Stimulated activated CD8-positive, alpha-beta memory T cell treated with anti-CD3 and anti-CD28 coated beads, Interleukin-15, amount 100 ng/mL, for 48 hours (primary cell): Measurements from ENCODE around the gene KLK6.
"Not testable (repeated sequence)": the region's sequence is repeated elsewhere in the genome, so short reads cannot be mapped to it uniquely, and the experiment has no call there.

Experiments
- DNase-seq, 2 donors: peaks; one replicate each; pipeline ENCODE4 v3.0.0-alpha.2; 2020; ENCODE audit warnings: low read depth in 2 of 2

The KLK6 gene

DNA sequence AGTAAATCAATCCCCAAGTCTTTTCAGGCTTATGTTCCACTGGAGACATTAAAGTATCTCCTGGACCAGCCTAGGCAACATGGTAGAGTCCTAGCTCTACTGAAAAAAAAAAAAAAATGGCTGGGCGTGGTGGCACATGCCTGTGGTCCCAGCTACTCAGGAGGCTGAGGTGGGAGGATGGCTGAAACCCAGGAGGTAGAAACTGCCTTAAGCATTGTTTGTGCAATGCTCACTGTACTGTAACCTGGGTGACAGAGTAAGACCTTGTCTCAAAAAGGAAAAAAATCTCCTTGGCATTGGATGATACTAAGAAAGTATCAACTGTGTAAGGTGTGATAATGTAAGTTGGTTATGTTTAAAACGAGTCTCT lies 23.3 kb upstream of the KLK6 start:
- no peak for DNase-seq

DNA sequence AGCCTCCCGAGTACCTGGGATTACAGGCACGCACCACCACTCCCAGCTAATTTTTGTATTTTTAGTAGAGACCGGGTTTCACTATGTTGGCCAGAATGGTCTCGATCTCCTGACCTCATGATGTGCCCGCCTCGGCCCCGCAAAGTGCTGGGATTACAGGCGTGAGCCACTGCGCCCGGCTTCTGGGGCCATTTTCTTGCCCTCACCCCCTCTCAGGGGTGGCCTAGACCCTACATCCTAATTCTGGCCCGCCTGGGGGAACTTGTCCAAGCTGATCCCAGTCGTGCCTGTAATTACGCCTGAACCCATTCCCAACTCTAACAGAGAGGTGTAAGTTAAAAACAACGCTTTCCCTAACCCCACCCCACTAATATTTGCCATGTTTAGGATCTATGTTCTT lies 15.0 kb upstream of the KLK6 start:
- DNase-seq, result not testable (repeated sequence)

DNA sequence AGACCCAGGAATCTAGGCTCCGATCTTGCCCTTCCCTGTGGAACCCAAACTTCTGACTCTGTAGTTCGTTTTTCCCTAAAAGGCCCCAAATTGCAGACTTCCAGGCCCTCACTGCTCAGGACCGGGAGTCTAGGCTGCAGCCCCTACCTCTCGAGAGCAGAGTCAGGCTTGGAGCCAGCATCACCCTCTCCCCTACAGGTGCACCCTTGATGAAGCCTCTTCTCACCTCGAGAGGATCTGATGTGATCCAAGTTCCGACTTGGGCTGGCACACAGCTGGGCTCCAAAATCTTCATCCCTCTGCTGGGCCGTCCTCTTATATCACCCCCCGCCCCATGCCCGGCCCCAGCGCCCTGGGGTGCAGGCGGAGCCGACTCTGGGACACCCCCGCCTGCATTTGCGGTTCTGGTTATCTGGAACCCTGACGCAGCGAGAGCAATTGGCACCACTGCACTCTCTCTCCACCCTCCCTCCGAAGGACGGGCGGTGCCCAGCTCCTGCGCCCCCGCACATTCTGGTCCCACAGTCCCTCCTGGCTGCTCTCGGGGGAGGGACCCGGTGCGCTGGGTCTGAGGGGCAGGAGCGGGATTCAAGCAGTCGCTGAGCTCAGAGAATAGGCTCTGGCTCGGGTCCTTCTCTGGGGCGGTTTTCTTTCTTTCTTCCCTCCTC lies 14.4 kb upstream of the KLK6 start, which contains the start of gene KLK7:
Gene KLK7, minus strand, starts transcription at position 293 of the 668 bp plus-strand sequence. CDS start 1,518 bp downstream, outside the sequence.
- DNase-seq, result no peak

DNA sequence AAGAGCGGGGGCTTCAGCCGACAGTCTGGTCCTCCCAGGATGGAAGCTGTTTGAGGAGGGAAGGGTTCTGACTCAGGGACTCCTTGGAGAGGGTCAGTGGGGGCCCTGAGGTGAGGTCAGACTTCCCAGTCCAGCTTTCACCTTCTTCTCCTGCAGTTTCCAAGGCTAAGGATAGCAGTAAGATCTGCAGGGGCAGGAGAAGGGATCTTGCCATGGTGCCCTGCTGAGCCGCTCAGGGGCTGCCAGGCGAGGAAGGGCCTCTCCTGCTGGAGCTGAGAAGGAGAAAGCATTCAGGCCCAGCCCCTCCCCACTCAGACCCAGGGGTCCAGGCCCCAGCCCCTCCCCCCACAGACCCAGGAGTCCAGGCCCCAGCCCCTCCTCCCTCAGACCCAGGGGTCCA lies 12.8 kb upstream of the KLK6 start:
- no peak for DNase-seq

DNA sequence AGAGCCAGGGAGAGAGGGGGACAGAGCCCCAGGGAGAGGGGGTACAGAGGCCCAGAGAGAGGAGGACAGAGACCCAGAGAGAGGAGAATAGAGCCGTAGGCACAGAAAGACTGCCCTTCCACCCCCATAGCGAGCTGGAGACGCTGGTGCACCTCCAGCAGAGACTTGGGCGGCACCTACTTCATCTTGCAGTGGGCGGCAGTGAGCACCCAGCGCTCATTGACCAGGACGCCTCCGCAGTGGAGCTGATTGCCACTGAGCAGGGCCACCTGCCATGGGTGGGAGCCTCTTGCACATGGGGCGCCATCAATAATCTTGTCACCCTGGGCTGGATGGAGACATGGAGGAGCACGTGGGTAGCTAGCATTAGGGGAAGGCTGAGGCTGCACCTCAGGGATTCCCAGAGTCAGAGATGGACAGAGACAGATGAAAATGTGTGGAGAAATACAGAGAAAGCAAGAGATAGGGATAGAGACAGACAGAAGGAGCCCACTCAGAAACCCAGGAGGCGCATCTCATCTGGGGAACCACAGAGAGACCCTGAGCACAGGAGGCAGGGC lies 12.3 kb upstream of the KLK6 start:
- DNase-seq, result no peak

DNA sequence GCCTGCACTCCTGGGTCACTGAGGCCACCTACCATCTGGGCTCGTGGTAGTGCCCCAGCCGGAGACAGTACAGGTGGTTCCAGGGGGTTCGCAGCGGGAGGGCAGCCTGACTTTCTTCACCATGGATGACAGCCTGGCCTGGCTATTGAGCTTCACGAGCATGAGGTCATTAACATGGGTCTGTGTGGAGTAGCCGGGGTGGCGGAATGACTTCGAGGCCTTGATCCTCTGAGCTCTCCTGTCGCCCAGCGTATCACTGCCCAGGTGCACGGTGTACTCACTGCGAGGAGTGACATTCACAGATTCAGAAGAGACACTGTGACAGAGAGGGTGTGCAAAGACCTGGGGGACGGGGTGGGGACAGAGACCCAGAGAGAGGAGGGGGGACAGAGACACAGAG lies 10.8 kb upstream of the KLK6 start:
- DNase-seq, result no peak

DNA sequence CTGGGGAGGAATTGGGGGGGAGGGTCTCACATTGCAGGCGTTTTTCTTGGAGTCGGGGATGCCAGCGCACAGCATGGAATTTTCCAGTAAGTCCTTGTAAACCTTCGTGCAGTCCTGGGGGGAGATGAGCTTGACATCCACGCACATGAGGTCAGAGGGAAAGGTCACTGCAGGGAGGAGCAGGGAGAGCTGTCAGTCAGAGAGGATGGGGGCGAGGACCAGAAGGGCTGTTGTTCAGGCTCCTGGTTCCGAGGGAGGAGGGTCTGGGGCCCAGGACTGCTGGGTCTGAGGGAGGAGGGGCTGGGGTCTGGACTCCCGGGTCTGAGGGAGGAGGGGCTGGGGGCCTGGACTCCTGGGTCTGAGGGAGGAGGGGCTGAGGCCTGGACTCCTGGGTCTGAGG lies 10.4 kb upstream of the KLK6 start:
- no peak for DNase-seq

DNA sequence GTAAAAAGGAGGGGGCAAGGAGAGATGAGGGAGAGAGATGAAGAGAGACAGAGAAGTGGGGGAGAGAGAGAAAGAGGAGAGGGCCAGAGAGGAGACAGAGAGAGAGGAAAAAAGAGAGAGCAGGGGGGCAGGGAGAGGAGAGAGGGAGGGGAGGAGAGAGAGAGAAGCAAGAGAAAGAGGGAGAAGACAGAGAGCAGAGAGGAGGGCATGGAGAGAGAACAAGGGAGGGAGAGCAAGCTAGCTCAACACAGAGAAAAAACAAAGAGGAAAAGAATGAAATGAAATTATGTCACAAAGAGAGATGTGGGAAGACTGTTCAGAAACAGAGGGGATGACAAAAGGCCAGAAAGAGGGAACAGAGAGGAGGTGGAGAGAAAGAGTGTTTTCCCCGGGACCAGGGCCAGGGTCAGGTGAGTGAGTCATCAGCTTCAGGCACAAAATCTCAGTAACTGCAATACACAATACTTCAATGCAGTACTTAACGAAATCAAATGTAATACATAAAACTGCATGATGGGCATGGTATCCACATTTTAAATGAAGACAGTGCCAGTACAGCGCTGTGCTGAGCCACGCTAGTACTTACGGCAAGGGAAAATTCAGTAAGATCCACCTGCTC lies 9.5 kb upstream of the KLK6 start:
- DNase-seq, result no peak

DNA sequence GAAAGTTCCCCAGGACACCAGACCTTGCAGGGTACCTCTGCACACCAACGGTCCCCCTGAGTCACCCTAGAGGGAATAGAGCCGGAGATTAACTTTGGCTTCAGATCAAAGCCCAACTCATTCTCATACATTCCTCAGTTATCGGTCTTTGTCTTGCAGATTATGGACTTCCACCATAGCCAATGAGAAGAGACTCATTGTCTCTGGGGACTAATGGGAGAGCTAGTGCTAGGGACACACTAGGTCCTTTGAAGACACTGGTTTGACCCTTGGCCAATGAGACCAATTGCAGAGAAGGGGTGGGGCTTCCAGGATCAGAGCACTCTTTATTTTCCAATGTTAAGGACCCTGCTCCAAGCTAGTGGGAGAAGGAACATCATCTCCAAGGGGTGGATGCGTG lies 8.2 kb upstream of the KLK6 start:
- DNase-seq, result no peak

DNA sequence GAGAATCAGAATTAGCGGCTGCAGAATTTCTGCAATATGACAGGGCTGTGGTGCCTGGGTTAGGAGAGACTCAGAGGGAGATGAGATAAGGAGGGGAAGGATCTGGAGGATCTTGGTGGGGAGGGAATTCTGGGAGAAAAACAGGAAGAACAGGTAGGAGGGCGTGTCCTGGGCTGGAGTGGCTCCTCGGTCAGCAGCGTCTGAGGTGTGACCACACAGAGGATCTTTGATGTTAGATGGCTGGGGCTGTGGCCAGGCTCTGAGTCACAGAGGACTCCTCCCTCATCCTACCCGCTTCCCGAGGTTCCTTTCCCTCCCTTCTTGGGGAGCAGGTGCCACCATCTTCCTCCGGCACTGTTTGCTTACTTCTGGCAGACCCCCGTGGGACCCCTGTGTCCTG lies 6.4 kb upstream of the KLK6 start:
- no peak for DNase-seq

DNA sequence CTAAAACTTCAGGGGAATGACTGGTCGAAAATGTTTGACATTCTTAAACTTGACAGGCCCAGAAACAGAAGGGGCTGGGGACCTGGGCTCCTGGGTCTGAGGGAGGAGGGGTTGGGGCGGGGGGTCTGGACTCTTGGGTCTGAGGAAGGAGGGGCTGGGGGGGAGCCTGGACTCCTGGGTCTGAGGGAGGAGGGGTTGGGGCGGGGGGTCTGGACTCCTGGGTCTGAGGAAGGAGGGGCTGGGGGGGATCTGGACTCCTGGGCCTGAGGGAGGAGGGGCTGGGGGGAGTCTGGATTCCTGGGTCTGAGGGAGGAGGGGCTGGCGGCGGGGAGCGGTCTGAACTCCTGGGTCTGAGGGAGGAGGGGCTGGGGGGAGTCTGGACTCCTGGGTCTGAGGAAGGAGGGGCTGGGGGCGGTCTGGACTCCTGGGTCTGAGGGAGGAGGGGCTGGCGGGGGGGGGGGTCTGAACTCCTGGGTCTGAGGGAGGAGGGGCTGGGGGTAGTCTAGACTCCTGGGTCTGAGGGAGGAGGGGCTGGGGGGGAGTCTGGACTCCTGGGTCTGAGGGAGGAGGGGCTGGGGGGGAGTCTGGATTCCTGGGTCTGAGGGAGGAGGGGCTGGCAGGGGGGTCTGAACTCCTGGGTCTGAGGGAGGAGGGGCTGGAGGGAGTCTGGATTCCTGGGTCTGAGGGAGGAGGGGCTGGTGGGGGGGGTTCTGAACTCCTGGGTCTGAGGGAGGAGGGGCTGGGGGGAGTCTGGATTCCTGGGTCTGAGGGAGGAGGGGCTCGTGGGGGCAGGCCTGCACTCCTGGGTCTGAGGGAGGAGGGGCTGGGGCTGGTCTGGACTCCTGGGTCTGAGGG lies 5.5 kb upstream of the KLK6 start:
- DNase-seq, result no peak

DNA sequence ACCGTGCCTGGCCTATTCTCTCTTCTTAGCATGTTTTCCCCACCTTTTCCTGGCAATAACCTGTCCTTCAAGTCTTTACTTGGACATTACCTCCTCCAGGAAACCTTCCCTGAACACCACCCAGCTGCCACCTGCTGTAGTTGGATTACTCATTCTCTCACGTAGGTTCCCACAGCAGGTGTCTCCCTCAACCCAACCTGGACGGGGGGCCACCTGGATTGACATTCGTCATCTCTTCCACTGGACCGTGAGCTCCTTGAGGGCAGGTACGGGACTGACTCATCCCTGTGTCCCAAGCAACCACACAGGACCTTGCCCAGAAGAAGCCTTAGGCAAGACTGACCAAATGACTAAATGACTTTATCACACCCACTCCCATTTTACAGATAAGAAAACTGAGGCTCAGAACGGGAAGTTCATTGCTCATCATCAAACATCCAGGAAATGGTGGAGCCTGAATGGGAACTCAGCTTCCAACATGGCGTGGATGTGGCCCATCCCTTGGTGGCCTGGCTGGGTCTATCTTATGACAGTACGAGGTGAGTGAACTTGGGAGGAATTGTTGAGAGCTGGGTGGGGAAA lies 3.5 kb upstream of the KLK6 start:
- no peak for DNase-seq

DNA sequence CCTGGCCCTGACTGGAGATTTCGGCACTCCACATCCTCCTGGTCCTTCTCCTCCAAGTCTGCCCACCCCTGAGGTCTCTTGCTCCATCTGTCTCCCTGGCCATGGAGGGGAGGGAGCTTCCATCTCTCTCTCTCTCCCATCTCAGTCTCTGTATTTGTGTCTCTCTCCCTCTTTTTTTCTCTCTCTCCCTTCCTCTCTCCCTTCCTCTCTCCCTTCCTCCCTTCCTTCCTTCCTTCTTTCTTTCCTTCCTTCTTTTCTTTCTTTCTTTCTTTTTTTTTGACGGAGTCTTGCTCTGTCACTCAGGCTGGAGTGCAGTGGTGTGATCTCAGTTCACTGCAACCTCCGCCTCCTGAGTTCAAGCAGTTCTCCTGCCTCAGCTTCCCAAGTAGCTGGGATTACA lies 419 bp upstream of the KLK6 start:
- DNase-seq, result not testable (repeated sequence)

DNA sequence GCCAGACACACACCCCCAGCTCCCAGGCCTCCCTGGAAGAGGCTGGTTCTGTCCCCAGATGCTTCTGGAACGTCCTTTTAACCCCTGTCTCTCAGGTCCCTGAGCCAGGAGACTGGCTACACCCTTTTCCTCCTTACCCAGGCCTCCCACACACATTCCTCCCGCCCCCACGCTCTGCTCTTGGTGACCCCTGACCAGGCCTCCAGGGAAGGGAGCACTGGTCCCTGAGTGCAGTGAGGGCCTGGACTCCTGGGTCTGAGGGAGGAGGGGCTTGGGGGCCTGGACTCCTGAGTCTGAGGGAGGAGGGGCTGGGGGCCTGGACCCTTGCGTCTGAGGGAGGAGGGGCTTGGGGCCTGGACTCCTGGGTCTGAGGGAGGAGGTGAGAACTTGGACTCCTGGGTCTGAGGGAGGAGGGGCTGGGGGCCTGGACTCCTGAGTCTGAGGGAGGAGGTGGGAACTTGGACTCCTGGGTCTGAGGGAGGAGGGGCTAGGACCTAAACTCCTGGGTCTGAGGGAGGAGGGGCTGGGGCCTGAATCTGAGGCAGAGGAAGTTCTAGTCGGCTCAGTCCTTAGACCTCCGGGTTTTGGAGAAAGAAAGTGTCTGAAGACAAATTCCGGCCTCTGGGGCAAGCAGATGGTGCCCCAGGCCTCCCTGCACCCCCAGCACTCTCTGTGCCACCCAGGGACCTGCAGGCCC lies 527 bp downstream of the KLK6 start:
- no peak for DNase-seq

DNA sequence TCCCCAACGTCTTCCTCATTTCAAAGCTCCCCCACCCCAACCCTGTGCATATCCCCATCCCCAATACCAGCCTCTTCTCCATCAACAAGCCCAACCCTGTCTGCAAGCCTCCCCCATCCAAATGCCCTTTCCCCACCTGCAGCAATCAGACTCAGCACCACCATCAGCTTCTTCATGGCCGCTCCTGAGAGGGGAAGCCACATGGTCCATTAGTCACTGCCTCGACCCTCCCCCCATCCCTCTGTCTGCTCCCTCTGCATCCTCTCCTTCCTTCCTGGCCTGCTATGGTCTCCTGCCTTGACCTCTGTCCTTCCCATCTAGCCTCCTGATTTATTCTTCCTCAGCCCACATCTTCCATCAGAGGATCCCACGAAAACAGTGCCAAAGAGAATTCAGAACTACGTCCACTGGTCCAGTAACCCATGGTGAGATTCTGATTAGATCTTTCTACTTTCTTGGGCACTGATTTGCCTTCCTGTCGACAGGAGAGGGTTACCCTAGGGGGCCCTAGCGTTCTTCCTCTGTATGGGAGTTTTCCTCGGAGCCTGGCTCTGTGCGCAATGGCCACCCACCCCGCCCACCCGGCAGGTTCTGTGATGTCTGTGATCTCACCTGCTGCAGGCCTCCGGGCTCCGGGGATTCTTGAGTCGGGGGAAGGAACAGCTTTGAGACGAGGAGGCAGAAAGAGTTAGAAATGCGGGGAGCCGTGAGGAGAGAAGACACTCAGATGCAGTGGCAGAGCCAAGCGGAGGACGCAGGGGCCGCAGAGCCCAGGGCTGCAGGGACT lies 1.3 kb downstream of the KLK6 start:
- no peak for DNase-seq

DNA sequence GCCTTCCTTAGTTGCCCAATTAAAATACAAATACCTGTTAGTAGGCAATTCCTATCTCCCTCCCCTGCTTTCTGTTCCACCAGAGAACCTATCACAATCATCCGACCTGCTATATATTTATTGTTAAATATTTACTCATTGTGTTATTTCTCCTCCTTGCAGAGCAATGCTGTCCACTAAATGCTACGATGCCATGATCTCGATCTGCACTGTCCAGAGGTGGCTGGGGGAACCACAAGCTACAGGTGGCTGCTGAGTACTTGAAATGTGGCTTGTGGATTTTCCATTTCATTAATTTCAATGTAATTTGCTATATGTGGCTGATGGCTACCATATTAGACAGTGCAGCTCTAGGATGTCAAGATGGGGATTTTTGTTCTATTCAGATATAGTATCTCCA lies 5.1 kb downstream of the KLK6 start:
- DNase-seq, result no peak

DNA sequence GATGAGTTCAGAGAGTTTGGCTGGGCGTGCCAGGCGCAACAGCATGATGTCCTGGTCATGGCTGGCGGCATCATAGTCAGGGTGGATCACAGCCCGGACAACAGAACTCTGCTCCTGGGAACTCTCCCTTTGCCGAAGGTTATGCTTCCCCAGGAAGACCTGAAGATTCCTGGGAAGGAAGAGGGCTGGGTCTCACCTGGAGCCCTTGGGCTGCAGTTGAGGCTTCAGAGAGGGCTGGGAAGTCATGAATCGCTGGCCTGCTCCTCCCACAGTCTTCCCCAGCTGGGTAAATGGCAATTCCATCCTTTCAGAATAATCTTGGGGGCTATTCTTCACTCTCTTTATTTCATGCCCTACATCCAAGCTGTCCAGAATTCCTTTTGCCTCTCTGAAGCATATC lies 6.0 kb downstream of the KLK6 start:
- no peak for DNase-seq

DNA sequence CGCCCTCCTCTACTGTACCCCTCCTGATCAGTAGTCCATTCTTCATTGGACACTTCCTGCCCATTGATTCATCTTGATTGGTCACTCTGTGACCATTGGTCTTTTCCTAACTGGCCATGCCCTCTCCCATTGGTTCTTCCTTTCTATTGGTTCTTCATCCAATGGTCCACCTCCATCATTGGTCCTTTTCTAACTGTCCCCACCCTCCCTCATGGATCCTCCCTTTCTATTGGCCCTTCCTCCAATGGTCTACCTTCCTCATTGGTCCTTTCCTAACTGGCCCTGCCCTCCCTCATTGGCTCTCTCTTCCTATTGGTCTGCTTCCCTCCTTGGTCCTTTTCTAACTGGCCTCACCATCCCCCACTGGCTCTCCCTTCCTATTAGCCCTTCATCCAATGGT lies 7.1 kb downstream of the KLK6 start:
- DNase-seq, result no peak

DNA sequence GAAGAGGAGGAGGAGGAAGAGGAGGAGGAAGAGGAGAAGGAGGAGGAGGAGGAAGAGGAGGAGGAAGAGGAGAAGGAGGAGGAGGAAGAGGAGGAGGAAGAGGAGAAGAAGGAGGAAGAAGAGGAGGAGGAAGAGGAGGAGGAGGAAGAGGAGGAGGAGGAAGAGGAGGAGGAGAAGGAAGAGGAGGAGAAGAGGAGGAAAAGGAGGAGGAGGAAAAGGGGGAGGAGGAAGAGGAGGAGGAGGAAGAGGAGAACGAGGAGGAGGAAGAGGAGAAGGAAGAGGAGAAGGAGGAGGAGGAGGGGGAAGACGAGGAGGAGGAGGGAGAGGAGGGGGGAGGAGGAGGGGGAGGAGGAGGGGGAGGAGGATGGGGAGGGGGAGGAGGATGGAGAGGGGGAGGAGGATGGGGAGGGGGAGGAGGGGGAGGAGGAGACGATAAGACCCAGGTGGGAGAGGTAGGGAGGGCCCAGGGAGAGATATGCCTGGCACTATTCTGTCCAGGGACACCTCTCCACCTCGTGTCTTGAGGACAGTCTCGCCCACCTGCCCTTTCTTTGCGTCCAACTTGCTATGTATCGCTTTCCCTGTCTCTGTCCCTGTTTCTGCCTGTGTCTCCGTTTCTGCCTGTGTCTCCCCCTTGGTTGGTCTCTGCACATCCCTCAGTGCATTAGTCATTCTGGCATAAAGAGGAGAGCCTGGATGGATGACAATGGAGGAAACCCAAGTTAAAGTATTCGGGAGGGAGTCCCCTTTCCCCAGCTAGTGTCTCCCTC lies 9.5 kb downstream of the KLK6 start:
- DNase-seq, result no peak

DNA sequence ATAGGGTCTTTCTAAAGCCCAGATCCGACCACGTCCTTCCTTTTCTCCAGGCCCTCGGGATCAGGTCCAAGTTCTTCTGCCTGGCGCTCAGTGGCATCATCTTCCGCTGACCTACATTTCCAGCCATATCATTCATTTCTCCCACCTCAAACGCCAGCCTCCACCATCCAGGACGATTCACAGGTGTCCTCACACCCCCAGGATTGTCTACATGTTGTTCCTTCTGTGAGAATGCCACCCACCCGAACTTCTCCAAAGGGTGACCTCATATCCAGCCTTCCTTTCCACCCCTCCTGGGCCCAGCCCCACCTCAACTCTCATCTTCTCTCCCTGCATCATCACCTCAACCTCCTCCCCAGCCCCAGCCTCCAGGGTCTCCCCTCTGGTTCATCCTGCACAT lies 11.8 kb downstream of the KLK6 start:
- no peak for DNase-seq
